ENCODE results near the gene YTHDF1.

The YTHDF1 gene

DNA sequence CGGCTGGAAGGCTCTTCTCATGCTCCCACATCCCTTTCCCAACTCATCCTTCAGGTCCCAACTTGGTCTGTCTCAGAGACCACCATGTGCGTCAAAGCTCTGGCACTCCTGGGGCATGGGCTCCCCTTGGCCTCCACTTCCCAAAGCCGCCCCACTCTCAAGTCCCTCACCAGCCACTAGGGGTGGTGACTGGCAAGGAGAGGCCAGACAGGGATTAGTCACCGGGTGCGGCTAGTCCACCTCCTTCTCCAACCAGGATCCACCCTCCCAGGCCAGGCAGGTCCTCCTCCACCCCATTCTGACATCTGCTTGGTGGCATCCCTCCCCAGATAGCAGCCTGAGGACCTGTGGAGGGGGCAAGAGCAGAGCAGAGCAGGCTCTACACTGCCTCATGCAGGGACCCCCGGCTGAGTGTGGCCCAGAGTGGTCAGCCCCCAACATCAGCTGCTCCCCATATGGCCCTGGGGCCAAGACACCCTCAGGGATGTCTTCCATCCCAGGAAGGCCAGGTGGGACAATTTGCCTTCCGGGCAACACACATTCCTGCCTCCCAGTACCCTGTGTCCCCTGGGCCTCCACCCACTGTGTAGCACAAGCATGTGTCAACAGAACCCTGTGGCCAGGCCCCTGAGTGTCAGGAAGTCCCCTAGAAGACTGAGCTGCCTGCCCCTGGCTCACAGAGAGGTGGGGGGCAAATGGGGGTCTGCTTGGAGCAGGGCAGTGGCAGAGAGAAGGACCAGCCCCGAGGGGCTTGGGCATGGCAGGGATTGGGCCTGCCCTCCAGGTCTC, 29.2 kb downstream of the YTHDF1 start:
- DNase-seq (ENCODE audit: low read depth in 2 of 2): no peak

DNA sequence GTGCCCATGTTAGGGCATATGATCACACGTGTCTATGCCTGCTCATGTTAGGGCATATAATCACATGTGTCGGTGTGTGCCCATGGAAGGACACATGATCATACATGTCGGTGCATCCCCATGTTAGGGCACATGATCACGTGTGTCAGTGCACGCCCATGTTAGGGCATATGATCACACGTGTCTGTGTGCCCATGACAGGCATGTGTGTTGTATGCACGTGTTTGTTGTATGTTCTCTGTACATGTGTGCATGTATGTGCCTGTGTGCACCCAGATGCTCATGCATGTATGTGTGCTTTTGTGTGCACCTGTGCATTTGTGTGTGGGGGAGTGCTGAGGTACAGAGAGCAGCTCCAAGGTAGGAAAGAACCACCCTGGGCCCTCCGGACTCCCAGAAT, 29.8 kb downstream of the YTHDF1 start:
- no peak for DNase-seq (ENCODE audit: low read depth in 2 of 2)

DNA sequence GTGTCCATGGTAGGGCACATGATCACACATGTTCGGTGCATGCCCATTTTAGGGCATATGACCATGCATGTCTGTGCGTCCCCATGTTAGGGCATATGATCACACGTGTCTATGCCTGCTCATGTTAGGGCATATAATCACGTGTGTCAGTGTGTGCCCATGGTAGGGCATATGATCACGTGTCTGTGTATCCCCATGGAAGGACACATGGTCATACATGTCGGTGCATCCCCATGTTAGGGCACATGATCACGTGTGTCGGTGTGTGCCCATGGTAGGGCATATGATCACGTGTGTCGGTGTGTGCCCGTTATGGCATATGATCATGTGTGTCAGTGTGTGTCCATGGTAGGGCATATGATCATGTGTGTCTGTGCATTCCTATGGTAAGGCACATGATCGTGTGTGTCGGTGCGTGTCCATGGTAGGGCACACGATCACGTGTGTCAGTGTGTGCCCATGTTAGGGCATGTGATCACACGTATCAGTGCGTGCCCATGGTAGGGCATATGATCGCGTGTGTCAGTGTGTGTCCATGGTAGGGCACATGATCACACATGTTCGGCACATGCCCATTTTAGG, 30.6 kb downstream of the YTHDF1 start:
- DNase-seq (ENCODE audit: low read depth in 2 of 2): no peak

DNA sequence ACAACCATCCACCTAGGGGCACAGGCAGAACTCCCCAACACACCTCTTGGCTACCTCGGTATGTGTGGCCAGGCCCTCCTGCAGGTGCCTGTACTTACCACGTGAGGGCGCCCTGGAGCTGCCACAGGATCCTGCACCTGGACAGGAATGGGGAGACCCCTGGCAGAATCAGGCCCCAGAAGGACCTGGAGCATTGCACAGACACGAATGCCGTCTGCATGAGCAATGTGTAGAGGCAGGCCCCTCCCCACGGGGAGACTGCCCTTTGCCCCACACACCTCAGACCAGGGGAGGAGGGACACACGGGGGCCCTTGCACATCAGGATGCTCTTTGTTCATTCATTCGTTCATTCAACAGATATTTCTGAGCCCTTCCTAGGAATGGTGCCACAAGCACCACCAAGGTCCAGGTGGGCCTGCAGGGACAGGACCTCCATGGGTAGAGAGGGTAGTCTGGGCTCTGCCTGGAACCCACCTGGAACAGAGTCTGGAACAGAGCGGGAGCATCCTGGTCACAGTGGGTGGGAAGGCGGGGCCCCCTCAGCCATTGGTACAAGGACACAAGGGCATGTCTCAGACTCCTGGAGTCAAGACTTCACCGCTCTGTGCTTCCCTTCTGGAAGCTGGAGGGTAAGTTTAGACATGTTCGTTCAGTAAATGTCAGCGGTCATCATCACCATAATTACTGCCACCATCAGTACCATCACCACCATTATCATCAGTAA, 32.3 kb downstream of the YTHDF1 start:
- no peak for DNase-seq (ENCODE audit: low read depth in 2 of 2)

DNA sequence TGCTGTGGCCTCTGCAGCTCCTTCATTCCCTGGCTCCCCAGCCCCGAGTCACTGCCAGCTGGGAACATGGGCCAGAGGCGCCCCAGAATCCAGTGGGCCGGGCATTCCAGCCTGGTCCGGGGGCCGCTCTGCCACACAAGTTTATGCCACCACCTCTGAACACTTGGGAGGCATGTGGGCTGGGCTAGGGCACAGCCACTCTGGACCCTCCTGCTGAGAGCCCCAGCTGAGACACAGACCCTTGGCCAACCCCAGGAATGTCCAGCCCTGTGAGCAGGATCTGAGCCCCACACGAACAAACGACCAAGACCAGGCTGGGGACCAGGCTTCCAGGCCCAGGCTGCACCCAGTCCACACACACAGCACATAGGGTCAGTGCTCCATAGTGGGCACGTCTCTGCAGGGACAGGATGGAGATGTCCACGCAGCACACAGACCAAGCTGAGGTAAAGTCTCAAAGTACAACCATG, 33.0 kb downstream of the YTHDF1 start:
- DNase-seq (ENCODE audit: low read depth in 2 of 2): no peak

DNA sequence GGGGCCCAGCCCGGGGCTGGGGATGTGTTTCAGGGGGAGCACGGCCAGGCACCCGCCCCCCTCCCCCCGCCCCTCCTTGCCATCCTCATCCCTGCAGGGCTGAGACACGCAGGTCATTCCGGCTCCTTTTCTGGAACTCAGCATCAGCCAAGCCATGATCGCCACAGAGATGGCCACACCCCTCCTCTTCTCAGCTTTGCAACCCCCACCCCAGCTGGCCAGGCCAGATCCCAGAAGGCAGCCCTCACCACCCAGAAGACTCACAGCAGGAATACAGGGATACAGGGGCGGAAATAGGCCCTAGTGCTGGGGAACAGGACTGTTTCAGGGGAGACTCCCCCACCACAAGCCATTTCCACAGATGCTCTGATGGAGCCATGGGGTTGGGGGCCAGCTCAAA, 33.5 kb downstream of the YTHDF1 start:
- DNase-seq (ENCODE audit: low read depth in 2 of 2): no peak

DNA sequence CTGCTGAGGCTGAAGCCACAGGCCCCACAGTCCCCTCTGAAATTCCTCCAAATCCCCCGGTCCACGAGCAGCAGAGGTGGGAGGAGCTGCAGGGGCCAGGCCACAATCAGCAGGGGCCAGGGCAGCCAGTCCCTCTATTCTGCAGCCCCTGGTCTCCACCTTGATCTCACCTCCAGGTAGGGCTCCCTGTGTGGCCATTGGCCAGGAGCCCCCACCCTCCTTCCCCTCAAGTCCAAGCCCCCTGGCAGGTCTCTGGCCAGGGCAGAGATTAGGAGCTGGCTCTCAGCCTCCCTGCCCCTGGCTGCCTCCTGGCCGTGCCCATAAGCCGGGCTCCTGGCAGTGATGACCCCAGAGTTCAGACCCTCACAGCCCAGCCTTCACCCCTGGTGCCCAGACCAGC, 34.7 kb downstream of the YTHDF1 start:
- DNase-seq (ENCODE audit: low read depth in 2 of 2): no peak

DNA sequence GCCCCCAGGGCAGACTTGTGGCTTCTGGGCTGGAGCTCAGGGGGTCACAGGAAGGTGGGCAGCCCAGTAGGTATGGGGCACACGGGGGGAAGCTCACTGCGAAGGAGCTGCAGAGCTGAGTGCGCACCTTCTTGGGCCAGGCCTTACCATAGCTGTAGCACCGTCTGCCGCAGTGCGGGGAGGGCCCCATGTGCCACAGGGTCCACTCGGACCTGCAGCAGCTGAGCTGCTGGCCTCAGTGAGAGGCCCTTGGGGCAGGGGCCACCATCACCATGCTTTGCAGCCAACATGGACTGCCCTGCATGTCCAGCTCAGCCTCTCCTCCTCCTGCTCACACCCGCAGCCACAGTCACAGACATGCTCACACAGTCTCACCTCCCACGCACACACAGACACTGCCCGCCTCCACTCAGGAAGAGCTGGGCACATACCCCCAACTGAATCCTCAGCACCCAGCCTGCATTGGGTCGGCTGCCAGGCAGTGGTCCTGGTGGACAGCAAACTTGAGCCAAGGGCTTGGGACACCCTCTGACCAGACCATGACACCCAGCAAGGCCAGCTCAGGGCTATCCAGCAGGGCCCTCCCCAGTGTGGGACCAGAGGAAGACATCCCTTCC, 35.3 kb downstream of the YTHDF1 start:
- no peak for DNase-seq (ENCODE audit: low read depth in 2 of 2)

DNA sequence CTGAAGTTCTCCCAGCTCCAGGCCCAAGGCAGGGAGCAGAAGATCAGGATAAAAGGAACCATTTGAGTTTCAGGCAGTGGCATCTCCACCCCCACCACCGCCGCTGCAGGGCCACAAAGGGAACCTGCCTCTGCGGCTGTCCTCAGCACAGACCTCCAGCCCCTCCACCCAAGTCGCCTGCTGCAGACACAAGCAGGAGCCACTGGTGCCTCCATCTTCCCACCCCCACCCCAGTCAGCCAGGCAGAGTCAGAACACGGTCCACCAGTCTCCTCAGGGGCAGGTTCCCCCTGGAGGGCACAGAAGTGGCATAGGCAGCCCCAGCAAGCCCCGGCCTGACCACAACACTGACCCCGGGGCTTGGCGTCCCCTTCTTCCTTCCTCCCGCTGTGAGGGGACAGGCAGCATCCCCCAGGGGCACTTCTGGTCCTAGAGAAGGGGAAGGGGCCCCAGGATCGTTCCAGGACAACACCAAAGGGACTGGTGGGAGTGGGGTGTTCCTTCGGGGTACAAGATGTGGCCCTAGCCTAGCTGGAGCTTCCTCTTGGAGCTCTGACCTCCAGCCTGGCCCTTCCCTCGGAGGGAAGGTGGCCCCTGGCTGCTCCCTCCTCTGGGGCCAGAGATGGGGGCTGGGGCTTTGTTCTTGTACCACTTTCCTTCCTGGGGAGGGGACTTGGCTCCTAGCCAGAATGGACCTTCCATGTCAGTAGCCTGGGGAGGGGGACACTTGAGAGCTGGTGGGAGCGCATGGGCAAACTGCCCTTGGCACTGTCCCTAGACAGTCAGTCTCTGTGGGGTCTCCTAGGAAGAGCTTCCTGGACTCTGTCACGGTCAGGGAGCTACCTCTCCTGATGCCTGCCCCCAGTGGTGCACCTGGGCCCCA, 36.0 kb downstream of the YTHDF1 start:
- DNase-seq (ENCODE audit: low read depth in 2 of 2): no peak

DNA sequence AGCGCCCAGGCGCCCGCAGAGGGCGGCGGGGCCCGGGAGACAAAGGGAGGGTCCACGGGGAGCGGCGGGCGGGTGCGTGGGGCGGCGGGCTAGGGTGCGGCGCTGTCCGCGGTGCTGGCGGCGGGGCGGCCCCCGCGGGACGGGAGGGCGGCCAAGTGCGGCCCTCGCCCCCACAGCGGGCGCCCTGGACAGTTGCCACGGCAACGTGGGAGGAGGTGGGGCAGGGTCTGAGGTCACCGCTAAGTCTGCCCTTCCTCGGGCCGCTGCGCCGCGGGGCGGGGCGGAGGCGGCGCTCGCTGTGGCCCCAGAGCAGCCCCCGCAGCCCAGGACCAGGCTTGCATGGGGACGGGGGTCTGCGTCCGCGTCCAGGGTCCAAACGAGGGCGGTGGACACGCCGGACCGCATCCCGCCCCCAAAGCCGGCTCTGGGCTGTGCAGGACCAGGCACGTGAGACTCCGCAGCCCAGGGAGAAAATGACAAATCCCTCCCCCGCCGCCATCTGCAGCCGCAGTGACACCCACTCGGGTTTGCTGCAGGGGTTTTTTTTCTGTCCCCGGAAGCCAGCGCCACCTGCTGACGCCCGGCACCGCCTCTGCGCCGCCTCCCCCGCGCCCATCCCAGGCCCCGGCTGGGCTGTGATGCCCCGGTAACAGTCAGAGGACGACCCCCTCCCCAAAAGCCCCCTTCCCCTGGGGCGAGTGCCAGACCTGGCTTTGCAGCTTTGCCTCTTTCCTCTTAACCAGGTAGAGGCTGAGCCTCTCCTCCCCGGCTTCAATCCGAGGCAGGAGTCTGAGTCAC, 36.8 kb downstream of the YTHDF1 start:
- DNase-seq (ENCODE audit: low read depth in 2 of 2): peak; percentile 61 to 66

DNA sequence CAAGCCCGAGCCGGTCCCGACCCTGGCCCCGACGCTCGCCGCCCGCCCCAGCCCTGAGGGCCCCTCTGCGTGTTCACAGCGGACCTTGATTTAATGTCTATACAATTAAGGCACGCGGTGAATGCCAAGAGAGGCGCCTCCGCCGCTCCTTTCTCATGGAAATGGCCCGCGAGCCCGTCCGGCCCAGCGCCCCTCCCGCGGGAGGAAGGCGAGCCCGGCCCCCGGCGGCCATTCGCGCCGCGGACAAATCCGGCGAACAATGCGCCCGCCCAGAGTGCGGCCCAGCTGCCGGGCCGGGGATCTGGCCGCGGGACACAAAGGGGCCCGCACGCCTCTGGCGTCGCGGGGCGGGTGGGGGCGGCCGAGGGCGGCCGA, 37.5 kb downstream of the YTHDF1 start:
- DNase-seq (ENCODE audit: low read depth in 2 of 2): no peak

DNA sequence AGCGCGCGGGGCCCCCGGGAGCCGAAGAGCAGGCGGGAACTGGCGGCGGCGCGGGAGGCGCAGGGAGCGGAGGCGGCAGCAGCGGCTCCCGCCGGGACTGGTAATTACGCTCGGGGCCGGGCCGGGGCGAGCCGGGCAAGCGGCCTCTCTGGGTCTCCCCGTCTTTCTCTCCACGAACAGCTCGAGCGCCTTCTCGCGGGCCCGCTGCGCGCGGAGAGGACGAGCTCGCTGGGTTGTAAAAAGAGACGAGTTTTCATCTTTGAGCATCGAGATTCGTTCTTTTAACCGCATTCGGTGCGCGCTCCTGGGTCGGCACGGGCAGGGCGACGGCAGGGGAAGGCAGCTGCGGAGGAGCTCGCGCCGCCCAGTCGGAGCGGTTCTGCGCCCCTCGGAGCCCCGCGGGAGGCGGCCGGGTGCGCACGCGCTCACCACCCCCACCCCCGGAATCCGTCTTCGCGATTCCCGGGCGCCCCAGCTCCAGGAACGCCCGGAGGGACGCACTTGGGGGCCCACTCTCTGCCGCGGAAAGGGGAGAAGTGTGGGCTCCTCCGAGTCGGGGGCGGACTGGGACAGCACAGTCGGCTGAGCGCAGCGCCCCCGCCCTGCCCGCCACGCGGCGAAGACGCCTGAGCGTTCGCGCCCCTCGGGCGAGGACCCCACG, 38.0 kb downstream of the YTHDF1 start:
- DNase-seq (ENCODE audit: low read depth in 2 of 2): no peak

DNA sequence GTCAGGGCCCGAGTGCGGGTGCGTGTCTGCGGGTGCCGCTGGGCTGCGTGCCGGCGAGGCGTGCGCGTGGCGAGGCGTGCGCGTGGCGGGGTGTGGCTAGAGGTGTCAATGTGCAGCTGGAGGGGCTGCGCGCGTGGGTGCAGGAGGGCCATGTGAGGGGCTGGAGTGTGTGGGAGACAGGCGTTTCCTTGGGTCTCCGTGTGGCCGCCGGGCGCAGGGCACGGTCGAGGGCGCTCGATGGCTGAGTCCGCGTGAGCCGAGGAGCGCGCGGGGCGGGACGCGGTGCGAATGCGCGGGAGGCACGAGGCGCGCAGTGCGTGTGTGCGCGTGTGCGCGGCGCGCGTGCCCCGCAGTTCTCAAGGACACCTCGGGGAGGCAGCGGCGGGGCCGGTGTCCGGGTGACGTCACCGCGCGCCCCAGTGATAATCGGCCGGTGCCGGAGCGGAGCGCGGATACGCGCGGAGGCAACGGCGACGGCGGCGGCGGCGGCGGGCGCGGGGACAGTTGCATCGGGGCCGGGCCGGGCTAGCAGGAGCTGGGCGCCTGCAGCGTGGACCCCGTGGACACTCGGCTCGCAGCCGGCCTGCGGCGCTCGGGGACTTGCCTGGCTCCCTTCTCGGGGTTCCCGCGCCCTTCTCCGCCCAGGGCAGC, 38.7 kb downstream of the YTHDF1 start:
- no peak for DNase-seq (ENCODE audit: low read depth in 2 of 2)

DNA sequence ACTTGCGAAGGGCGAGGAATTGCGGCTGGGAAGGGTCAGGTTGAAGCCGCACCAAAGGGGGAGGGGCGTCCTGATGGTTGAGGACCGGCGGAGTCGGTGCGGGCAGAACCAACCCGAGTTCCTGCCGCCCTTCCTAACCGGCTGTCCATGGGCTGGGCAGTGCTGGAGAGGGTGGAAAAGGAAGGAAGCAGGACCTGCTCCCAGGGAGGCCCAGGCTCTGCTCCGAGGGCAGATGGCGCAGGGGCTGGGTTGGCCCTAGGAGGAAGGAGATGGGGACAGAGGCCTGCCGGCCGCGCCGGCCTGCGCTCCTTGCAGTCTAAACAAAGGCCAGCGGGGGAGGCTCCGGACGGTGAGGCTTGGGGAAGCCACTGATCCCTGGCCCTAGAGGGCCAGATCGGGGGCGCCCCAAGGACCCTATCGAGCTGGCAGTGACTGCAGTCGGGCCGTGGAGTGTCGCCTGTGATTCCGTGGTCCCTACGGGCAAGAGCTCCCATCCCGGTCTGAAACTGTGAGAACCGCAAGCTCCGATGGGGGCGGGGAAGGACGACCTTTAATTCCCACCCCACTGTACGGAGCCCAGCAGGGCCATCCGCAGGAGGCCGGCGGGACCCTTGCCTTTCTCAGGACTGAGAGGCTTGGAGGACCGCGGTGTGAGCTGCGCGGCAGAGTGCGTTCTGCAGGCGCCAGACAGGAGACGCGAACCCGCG, 39.4 kb downstream of the YTHDF1 start:
- no peak for DNase-seq (ENCODE audit: low read depth in 2 of 2)

DNA sequence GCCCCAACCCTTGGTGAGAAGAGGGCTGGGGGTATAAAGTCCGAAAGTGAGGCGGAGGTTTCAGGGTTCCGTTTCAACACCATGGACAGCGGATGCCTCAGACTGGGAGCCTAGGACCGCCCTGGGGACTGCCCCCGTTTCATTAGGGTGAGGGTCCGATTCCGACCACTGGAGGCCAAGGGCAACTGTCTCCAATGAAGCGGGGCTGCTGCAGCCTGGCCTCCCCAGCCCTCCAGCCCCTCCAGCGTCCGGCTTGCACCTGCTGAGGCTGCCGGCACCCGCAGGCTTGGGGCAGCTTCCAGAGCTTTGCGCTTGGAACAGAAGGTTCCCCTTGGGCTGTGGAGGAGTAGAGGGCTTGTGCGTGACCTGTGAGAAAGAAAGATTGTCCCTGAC, 39.9 kb downstream of the YTHDF1 start:
- DNase-seq (ENCODE audit: low read depth in 2 of 2): no peak

DNA sequence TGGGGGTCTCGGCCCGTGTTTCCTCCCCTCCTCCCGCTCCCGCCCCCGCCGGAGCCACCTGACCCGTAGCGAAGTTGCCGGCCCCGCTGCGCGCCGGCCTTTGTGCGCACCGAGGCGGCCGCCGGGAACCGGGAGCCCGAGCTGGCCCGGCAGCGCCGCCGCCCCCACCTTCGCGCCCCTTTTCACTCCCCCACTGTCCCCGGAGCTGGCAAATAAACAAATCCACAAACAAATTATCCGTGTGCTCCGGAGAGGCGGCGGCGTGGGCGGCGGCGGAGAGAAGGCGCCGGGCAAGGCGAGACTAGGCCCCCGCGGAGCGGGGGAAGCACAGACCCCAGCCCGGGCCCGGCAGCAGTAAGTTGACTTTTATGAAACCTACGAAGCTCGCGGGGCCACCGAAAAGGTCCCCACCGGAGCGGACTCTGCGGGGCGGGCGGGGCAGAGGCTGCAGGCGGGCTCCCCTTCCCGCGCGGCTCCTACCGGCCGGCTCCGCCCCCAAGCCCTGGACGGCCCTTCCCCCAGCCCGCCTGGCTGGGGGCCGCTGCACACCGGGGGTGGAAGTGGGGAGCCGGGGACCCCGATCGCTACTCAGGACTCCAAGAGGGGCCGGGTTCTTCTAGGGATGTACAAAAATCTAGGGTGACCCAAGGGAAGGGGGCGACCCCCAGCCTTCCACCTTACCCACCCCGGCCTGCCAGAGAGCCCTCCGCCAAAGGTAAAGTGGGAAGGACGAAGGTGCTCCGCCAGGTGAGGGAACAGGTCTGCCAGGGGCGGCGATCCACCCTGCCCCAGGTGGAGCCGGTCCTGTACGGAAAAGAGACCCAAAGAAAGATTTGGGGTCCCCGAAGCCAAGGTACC, 40.7 kb downstream of the YTHDF1 start:
- no peak for DNase-seq (ENCODE audit: low read depth in 2 of 2)

DNA sequence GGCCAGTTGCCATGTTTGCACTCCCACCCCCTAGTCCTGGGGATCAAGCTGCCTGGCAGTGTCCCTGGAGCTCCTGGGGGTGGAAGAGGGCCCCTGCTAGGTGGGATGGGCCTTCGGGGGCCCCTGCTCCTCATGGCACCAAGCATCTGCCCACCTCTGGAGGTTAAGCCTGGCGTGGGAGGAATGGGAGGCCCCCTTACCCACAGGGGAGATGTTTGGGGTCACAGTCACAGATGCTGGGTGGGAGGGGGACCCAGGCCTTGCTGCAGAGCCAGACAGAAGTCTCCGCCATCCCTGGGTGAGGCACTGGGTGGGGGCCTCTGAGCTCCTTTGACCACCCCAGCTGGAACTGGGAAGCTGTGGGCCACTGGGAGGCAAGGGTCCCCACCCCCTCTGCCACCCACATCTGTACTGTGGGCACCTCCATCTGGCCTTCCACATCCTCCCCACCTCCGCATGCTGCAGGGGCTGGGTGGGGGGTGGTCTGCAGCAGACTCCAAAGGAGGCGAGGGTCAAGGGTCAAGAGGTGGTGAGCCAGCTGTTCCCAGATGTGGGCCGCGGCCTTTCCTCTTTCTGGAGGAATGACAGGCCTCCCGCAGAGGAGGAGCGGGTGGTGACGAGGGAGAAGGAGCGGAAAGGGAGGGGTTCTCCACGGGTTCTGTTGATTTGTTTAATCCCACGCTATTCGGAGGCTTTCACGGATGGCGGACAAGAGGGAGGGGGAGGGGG, 41.5 kb downstream of the YTHDF1 start:
- no peak for DNase-seq (ENCODE audit: low read depth in 2 of 2)

All from activated CD8-positive, alpha-beta memory T cell treated with anti-CD3 and anti-CD28 coated beads for 4 hours (primary cell).